GM19351 (cell line): ENCODE data around the gene FOXA3.

ENCODE experiments used
- ATAC-seq: cut with Tn5 transposase; IDR thresholded peaks from one replicate; pipeline ENCODE4 v1.9.1; 2021; ENCODE audit warnings: mild to moderate bottlenecking, moderate library complexity; ENCODE audit not compliant: unreplicated experiment

The FOXA3 gene

GRCh38 chr19:45863840-45864628 lies at the start of gene FOXA3:
FOXA3 (plus strand) TSS chr19:45864326; CDS start chr19:45864457, 131 bp downstream.
- ATAC-seq = no peak

DNA sequence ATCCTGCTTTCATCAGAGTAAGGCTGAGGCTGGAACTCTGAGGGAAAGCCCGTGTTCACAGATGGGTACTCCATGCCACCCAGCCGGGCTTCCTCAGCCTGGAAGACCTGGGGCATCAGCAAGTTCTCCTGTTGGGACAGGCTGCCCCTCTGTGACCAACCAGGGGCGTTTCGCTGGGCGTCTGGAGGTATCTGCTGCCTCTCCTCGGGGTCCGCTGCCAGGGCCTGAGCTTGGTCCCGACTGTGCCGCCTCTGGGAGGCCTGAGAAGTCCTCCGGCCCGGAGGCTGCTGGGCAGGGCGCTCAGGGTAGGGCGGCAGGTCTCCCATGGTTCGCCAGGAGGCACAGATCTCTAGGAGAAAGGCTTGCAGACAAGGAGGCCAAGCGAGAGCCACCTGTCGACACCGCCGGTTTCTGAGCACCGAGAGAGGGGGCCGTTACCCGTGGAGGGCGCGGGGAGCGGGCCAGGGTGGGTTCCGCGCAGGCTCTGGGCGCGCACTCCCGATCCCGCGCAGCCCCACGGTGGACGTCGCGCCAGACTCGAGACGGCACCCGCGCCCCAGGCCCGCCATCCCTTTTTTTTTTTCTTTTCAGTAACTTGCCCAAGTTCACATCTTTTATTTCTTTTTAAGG lies 49.2 kb upstream of the FOXA3 start, which contains the start of gene RSPH6A:
TSS of gene RSPH6A (minus strand) at position 458 of the 630 bp plus-strand sequence. CDS start at position 326, 132 bp downstream.
- no peak for ATAC-seq

GRCh38 chr19:45815481-45816216 lies 48.5 kb upstream of the FOXA3 start:
- no peak for ATAC-seq

DNA sequence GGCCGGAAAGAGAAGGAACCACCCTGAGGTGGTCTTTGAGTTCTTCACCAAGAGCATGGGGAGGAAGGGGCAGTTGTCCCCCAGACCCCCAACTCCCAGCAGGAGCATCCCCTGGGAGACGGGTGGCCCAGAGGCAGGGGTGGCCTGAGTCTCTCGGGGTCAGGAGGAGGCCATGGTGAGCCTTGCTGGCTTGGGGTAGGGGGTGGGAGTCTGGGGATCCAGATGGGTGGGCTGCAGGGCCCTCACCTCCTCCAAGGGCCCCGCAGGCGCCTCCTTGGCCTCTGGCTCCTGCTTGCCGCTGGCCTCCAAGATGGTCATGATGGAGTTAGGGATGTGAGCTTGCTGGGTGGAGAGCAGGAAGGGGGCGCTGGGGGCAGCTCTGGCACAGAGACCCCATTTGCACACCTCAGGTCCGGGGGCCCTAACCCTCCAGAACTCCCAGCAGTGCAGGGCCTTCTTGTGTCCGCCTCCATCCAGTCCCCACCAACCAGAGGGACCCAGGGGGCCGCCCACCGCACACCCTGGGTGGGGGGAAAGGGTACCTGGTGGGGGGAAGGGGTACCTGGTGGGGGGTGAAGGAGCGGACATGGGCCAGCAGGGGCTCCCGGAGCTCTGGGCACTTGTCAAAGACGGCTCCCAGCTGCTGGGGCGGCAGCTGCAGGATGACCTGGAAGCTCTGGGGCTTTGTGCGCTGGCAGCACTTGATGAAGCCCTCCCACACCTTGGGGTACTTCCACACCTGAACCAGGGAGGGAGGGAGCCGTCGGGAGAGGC lies 47.7 kb upstream of the FOXA3 start:
- no peak for ATAC-seq

- peak; percentile 70 for ATAC-seq
Observed at GRCh38 chr19:45817010-45817724, 47.0 kb upstream of the FOXA3 start.

GRCh38 chr19:45817725-45818301 lies 46.3 kb upstream of the FOXA3 start:
- ATAC-seq = no peak

DNA sequence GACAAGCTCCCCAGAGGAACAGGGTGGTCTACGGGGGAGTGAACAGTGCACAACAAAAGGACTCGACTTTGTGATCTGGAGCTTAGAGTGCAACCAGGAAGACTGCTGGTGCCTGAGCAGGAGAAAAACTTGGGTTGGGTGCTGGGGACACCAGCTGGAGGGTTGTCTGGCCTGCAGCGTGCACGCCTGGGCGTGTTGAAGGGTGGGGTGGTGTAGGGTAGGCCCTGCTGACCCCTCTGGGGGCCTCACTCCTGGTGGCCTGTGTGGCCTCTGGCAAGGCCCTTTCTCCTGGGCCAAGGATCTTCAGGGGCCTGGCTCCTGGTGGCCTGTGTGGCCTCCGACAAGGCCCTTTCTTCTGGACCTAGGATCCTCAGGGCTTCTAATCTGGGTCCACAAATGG lies 44.4 kb upstream of the FOXA3 start:
- no peak for ATAC-seq

- ATAC-seq = no peak
Observed at GRCh38 chr19:45820413-45821102, 43.6 kb upstream of the FOXA3 start.

DNA sequence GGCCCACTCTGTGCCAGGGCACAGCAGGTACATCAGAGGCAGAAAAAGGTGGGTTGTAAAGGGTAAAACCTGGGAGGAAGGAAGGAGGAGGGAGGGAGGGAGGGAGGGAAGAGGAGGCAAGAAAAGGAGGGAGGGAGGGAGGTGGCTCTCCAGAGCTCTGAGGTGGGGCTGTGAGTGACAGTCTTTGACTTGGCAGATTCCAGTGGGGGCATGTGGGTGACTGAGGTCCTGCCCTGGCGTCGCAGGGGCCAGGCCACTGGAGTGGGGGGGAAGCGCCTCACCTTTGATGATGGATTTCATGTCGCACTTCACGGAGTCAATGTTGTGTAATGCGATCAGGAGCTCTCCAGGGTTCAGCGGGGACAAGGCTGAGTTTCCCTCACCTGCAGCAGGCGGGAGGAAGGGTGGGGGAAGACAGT lies 43.0 kb upstream of the FOXA3 start:
- no peak for ATAC-seq

DNA sequence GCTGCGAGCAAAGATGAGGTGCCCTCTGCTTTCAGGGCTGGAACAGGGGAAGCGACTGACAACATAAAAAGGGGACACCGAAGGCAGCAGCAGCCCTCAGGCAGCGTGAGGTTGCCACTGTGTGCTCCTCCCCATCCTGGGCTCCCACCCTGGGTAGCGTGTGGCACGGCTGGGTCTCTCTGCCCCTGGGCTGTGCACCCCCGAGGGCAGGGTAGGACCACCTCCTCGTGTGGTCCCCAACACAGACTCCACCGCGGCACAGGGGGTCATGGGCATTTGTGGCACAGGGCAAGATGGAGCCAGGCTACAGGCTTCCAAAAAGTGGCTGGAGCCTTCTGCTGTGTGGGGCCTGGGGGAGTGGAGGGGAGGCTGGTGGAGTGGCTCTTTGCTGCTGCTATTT lies 42.6 kb upstream of the FOXA3 start:
- no peak for ATAC-seq

GRCh38 chr19:45822716-45823115 lies 41.4 kb upstream of the FOXA3 start:
- ATAC-seq = no peak

- ATAC-seq = no peak
Observed at GRCh38 chr19:45823182-45823581, 40.9 kb upstream of the FOXA3 start.

DNA sequence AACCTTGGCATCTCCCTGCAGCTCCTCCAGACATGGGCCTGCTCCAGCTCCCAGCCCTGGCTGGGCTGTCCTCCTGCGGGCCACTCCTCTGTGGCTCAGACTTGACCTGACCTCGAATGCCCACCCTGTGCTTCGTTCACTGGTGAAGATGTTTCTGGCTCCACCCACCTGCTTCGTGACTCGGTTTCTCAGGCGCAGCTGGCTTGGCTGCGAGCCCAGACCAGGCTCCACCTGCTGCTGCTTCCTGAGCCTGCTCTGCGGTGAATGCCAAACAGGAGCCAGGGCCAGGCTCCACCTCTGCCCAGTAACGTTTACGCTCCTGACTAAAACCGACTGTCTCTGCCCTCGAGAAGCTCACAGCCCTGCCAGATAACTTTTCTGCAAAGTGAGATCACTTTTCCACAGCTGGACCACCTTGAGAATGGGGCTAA lies 40.1 kb upstream of the FOXA3 start:
- no peak for ATAC-seq

- no peak for ATAC-seq
Observed at GRCh38 chr19:45824531-45825262, 39.4 kb upstream of the FOXA3 start.

- ATAC-seq = no peak
Observed at GRCh38 chr19:45825263-45825605, 38.9 kb upstream of the FOXA3 start.

- no peak for ATAC-seq
Observed at GRCh38 chr19:45825917-45826893, 37.9 kb upstream of the FOXA3 start.

DNA sequence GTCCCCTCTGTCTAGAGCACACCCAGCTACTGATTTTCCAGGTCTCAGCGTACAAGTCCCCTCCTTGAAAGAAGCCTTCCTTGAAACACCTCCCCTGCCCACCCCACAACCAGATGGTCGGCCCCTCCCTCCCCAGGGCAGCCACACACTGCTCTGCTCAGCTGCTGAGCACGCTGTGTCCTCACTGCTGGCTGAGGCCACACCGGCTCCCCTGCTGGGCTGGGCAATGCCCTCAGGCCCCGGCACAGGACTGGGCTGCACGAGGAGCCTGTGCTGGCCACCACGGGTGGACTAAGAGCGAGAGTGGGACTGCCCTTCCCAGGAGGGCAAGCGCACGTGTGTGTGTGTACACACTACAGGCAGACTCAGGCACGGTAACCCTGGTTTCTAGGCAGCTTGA lies 37.2 kb upstream of the FOXA3 start:
- no peak for ATAC-seq
